GM23338 (cell line): ENCODE measurements around the gene LDLRAD3. TPM values are rescaled to one million over a fixed set of nuclear protein-coding genes. Genes with fewer than 3 reads are reported as not detected.

Experiments used
- ATAC-seq: fragments of 200-7000 bp; cut with Tn5 transposase; 3 replicates; pipeline ENCODE4 v1.9.1; 2020
- DNase-seq: peaks from one replicate; pipeline ENCODE4 v3.0.0-alpha.2; 2015; ENCODE audit warnings: low spot score
- H2AFZ ChIP-seq: fragments of 200-600 bp; sonication (generic); 2 replicates; pipeline ENCODE4 v1.8.0; 2016; ENCODE audit warnings: antibody characterized with exemption, mild to moderate bottlenecking, moderate library complexity
- H3F3A ChIP-seq: fragments of 200-600 bp; sonication (generic); replicated peaks from 2 replicates; pipeline ENCODE4 v1.8.0; 2017; ENCODE audit warnings: antibody characterized with exemption, mixed run types, low read depth
- H3K27ac ChIP-seq: fragments of 200-600 bp; sonication (generic); 2 replicates; pipeline ENCODE4 v1.6.1; 2016; ENCODE audit warnings: low read depth
- H3K27me3 ChIP-seq: fragments of 200-600 bp; sonication (generic); 2 replicates; pipeline ENCODE4 v1.8.0; 2016; ENCODE audit warnings: mild to moderate bottlenecking, mixed run types, moderate library complexity; ENCODE audit not compliant: insufficient read depth
- H3K36me3 ChIP-seq: fragments of 200-600 bp; sonication (generic); 2 replicates; pipeline ENCODE4 v1.8.0; 2016; ENCODE audit warnings: mild to moderate bottlenecking; ENCODE audit not compliant: insufficient read depth
- H3K4me1 ChIP-seq: fragments of 200-600 bp; sonication (generic); 2 replicates; pipeline ENCODE4 v1.8.0; 2016; ENCODE audit warnings: mild to moderate bottlenecking, moderate library complexity; ENCODE audit not compliant: insufficient read depth
- H3K4me2 ChIP-seq: fragments of 200-600 bp; sonication (generic); 2 replicates; pipeline ENCODE4 v1.7.1; 2017; ENCODE audit warnings: mixed run types
- H3K4me3 ChIP-seq: fragments of 200-600 bp; sonication (generic); 2 replicates; pipeline ENCODE4 v1.6.1; 2016; ENCODE audit warnings: mixed run types
- H3K79me2 ChIP-seq: fragments of 200-600 bp; sonication (generic); replicated peaks from 2 replicates; pipeline ENCODE4 v1.8.0; 2017; ENCODE audit warnings: mild to moderate bottlenecking; ENCODE audit not compliant: insufficient read depth
- H3K9me2 ChIP-seq: fragments of 200-600 bp; sonication (generic); 2 replicates; pipeline ENCODE4 v1.8.0; 2017; ENCODE audit not compliant: insufficient read depth
- H4K20me1 ChIP-seq: fragments of 200-600 bp; sonication (generic); replicated peaks from 2 replicates; pipeline ENCODE4 v1.8.0; 2017; ENCODE audit warnings: mild to moderate bottlenecking; ENCODE audit not compliant: insufficient read depth
- H3K27ac Mint-ChIP-seq: 2 replicates; pipeline ENCODE4 v1.8.0; 2020; ENCODE audit warnings: inconsistent platforms, mild to moderate bottlenecking, moderate library complexity, mixed read lengths
- H3K27me3 Mint-ChIP-seq: 3 replicates; pipeline ENCODE4 v1.8.0; 2022; ENCODE audit warnings: low read depth, mild to moderate bottlenecking, moderate library complexity, mixed read lengths, inconsistent platforms; ENCODE audit not compliant: insufficient read depth, poor library complexity
- H3K36me3 Mint-ChIP-seq: 3 replicates; pipeline ENCODE4 v1.8.0; 2021; ENCODE audit warnings: low read depth, mild to moderate bottlenecking, inconsistent platforms, moderate library complexity, mixed read lengths
- H3K4me1 Mint-ChIP-seq: 3 replicates; pipeline ENCODE4 v1.8.0; 2020; ENCODE audit warnings: mild to moderate bottlenecking, inconsistent platforms, mixed read lengths
- H3K4me3 Mint-ChIP-seq: 3 replicates; pipeline ENCODE4 v1.8.0; 2021; ENCODE audit warnings: moderate library complexity, mild to moderate bottlenecking, inconsistent platforms, mixed read lengths
- H3K9me3 Mint-ChIP-seq: 3 replicates; pipeline ENCODE4 v1.8.0; 2020; ENCODE audit warnings: moderate library complexity, mild to moderate bottlenecking, inconsistent platforms, mixed read lengths
- CREB1 ChIP-seq: fragments of 250-450 bp; sonication (Bioruptor Pico); IDR thresholded peaks from 2 replicates; pipeline ENCODE4 v1.5.0; 2020; ENCODE audit warnings: low read depth, mild to moderate bottlenecking, moderate library complexity
- EZH2 ChIP-seq: fragments of 200-600 bp; sonication (generic); IDR thresholded peaks from one replicate; pipeline ENCODE4 v1.8.0; 2017; ENCODE audit warnings: antibody characterized with exemption, mild to moderate bottlenecking, low read depth; ENCODE audit not compliant: unreplicated experiment
- EZH2phosphoT487 ChIP-seq: fragments of 200-600 bp; sonication (generic); IDR thresholded peaks from one replicate; pipeline ENCODE4 v1.8.1; 2018; ENCODE audit warnings: antibody characterized with exemption; ENCODE audit not compliant: unreplicated experiment
- JUNB ChIP-seq: IDR thresholded peaks from one replicate; pipeline ENCODE4 v1.6.1; 2016; ENCODE audit warnings: antibody characterized with exemption; ENCODE audit not compliant: unreplicated experiment
- NANOG ChIP-seq: IDR thresholded peaks from 2 replicates; pipeline ENCODE4 v1.6.1; 2016; ENCODE audit warnings: antibody characterized with exemption, borderline replicate concordance
- POLR2AphosphoS5 ChIP-seq: IDR thresholded peaks from 2 replicates; pipeline ENCODE4 v1.6.1; 2016; ENCODE audit warnings: antibody characterized with exemption, low read depth
- STAT1 ChIP-seq: IDR thresholded peaks from one replicate; pipeline ENCODE4 v1.6.1; 2016; ENCODE audit warnings: antibody characterized with exemption; ENCODE audit not compliant: unreplicated experiment
- ZNF114 ChIP-seq: fragments of 250-450 bp; sonication (Bioruptor Pico); IDR thresholded peaks from 2 replicates; pipeline ENCODE4 v1.5.0; 2020; ENCODE audit warnings: mild to moderate bottlenecking, moderate library complexity
- ZNF331 ChIP-seq: fragments of 250-450 bp; sonication (Bioruptor Pico); IDR thresholded peaks from 2 replicates; pipeline ENCODE4 v1.5.0; 2020; ENCODE audit warnings: low read depth, mild to moderate bottlenecking, moderate library complexity
- polyA plus RNA-seq: library from polyadenylated mRNA; unstranded; fragments of >200 nt; fragmentation: Nextera tagmentation; extraction: Ambion mirVana; gene quantifications from 2 replicates; pipeline ENCODE4 v1.2.1, GENCODE V29; 2016
- total RNA-seq: library from RNA; depleted of rRNA; stranded (reverse); fragments of >200 nt; shearing (Covaris generic); gene quantifications from 2 replicates; pipeline ENCODE4 v1.2.3, GENCODE V29; 2014
- TF ChIP-seq, protein P1 (sequence below): IDR thresholded peaks from one replicate; pipeline ENCODE4 v1.6.1; 2018; ENCODE audit warnings: antibody characterized with exemption; ENCODE audit not compliant: unreplicated experiment
- TF ChIP-seq, protein P2 (sequence below), 2 experiments: fragments of 200-600 bp in 1 of 2; sonication (generic) in 1 of 2; conservative IDR thresholded peaks; 2 replicates each; pipeline versions ENCODE4 v1.5.1 to v1.6.1; 2016 to 2017; ENCODE audit warnings: antibody characterized with exemption in 2 of 2, low read depth in 2 of 2, mild to moderate bottlenecking in 2 of 2, moderate library complexity in 1 of 2
- TF ChIP-seq, protein P3 (sequence below): IDR thresholded peaks from 2 replicates; pipeline ENCODE4 v1.6.1; 2016; ENCODE audit warnings: antibody characterized with exemption
- TF ChIP-seq, protein P4 (sequence below): fragments of 250-450 bp; sonication (Bioruptor Pico); IDR thresholded peaks from 2 replicates; pipeline ENCODE4 v1.5.0; 2020; ENCODE audit warnings: mild to moderate bottlenecking, moderate library complexity

LDLRAD3 gene
- total and polyA plus RNA-seq, 2 experiments from 2014 or later = 8.5 to 19.4 TPM

DNA sequence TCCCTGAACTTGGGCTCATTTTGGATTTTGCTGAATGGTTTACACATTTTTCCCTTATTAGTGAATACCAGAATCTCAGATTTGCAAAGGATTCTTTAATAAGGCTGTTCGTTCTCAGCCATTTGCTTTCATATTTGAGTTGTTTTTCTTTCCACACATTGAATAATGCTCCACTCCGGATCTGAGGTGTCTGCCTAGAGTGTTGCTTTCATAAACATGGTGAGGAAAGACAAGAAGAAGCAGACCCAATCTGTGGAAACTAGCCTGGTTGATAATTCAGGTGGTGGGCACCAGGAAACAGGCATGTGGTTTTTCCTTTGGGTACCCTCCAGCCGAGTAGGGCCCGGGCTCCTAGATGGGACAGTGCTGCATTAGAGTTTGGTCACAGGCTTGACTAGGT lies 35.0 kb downstream of the LDLRAD3 start:
- peaks cover 13% of the 10 kb centered on the region for H3K27me3 Mint-ChIP-seq
- Histone ChIP-seq H3K27ac (no peak overlapping the region), H3F3A (no peaks in the 10 kb centered on the region), H4K20me1 (peaks cover 10% of the 10 kb centered on the region), H3K4me2 (peak overlapping the region; percentile 11; the same call in 1 of the 2 replicates), H3K4me1 (peaks cover 41% of the 10 kb centered on the region), H2AFZ (no peak overlapping the region), H3K4me3 (no peak overlapping the region), H3K27me3 (no peaks in the 10 kb centered on the region), H3K9me2 (0 out of 2 replicates have a peak, but pooled peaks cover 6% of the 10 kb centered on the region), H3K79me2 (peaks cover 95% of the 10 kb centered on the region), H3K36me3 (0 out of 2 replicates have a peak, but pooled peaks cover 4% of the 10 kb centered on the region)
- peaks cover 54% of the 10 kb centered on the region for H3K4me1 Mint-ChIP-seq
- TF ChIP-seq EZH2phosphoT487 = no peak
- TF ChIP-seq, protein P1, sequence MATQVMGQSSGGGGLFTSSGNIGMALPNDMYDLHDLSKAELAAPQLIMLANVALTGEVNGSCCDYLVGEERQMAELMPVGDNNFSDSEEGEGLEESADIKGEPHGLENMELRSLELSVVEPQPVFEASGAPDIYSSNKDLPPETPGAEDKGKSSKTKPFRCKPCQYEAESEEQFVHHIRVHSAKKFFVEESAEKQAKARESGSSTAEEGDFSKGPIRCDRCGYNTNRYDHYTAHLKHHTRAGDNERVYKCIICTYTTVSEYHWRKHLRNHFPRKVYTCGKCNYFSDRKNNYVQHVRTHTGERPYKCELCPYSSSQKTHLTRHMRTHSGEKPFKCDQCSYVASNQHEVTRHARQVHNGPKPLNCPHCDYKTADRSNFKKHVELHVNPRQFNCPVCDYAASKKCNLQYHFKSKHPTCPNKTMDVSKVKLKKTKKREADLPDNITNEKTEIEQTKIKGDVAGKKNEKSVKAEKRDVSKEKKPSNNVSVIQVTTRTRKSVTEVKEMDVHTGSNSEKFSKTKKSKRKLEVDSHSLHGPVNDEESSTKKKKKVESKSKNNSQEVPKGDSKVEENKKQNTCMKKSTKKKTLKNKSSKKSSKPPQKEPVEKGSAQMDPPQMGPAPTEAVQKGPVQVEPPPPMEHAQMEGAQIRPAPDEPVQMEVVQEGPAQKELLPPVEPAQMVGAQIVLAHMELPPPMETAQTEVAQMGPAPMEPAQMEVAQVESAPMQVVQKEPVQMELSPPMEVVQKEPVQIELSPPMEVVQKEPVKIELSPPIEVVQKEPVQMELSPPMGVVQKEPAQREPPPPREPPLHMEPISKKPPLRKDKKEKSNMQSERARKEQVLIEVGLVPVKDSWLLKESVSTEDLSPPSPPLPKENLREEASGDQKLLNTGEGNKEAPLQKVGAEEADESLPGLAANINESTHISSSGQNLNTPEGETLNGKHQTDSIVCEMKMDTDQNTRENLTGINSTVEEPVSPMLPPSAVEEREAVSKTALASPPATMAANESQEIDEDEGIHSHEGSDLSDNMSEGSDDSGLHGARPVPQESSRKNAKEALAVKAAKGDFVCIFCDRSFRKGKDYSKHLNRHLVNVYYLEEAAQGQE = no peak
- TF ChIP-seq, protein P2, sequence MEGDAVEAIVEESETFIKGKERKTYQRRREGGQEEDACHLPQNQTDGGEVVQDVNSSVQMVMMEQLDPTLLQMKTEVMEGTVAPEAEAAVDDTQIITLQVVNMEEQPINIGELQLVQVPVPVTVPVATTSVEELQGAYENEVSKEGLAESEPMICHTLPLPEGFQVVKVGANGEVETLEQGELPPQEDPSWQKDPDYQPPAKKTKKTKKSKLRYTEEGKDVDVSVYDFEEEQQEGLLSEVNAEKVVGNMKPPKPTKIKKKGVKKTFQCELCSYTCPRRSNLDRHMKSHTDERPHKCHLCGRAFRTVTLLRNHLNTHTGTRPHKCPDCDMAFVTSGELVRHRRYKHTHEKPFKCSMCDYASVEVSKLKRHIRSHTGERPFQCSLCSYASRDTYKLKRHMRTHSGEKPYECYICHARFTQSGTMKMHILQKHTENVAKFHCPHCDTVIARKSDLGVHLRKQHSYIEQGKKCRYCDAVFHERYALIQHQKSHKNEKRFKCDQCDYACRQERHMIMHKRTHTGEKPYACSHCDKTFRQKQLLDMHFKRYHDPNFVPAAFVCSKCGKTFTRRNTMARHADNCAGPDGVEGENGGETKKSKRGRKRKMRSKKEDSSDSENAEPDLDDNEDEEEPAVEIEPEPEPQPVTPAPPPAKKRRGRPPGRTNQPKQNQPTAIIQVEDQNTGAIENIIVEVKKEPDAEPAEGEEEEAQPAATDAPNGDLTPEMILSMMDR (conservative IDR thresholded peaks at IDR 0.05; ENCODE audit: low read depth in 2 of 2) = no peak
- no peak for TF ChIP-seq POLR2AphosphoS5
- TF ChIP-seq, protein P3, sequence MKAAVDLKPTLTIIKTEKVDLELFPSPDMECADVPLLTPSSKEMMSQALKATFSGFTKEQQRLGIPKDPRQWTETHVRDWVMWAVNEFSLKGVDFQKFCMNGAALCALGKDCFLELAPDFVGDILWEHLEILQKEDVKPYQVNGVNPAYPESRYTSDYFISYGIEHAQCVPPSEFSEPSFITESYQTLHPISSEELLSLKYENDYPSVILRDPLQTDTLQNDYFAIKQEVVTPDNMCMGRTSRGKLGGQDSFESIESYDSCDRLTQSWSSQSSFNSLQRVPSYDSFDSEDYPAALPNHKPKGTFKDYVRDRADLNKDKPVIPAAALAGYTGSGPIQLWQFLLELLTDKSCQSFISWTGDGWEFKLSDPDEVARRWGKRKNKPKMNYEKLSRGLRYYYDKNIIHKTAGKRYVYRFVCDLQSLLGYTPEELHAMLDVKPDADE = no peak
- TF ChIP-seq, protein P4, sequence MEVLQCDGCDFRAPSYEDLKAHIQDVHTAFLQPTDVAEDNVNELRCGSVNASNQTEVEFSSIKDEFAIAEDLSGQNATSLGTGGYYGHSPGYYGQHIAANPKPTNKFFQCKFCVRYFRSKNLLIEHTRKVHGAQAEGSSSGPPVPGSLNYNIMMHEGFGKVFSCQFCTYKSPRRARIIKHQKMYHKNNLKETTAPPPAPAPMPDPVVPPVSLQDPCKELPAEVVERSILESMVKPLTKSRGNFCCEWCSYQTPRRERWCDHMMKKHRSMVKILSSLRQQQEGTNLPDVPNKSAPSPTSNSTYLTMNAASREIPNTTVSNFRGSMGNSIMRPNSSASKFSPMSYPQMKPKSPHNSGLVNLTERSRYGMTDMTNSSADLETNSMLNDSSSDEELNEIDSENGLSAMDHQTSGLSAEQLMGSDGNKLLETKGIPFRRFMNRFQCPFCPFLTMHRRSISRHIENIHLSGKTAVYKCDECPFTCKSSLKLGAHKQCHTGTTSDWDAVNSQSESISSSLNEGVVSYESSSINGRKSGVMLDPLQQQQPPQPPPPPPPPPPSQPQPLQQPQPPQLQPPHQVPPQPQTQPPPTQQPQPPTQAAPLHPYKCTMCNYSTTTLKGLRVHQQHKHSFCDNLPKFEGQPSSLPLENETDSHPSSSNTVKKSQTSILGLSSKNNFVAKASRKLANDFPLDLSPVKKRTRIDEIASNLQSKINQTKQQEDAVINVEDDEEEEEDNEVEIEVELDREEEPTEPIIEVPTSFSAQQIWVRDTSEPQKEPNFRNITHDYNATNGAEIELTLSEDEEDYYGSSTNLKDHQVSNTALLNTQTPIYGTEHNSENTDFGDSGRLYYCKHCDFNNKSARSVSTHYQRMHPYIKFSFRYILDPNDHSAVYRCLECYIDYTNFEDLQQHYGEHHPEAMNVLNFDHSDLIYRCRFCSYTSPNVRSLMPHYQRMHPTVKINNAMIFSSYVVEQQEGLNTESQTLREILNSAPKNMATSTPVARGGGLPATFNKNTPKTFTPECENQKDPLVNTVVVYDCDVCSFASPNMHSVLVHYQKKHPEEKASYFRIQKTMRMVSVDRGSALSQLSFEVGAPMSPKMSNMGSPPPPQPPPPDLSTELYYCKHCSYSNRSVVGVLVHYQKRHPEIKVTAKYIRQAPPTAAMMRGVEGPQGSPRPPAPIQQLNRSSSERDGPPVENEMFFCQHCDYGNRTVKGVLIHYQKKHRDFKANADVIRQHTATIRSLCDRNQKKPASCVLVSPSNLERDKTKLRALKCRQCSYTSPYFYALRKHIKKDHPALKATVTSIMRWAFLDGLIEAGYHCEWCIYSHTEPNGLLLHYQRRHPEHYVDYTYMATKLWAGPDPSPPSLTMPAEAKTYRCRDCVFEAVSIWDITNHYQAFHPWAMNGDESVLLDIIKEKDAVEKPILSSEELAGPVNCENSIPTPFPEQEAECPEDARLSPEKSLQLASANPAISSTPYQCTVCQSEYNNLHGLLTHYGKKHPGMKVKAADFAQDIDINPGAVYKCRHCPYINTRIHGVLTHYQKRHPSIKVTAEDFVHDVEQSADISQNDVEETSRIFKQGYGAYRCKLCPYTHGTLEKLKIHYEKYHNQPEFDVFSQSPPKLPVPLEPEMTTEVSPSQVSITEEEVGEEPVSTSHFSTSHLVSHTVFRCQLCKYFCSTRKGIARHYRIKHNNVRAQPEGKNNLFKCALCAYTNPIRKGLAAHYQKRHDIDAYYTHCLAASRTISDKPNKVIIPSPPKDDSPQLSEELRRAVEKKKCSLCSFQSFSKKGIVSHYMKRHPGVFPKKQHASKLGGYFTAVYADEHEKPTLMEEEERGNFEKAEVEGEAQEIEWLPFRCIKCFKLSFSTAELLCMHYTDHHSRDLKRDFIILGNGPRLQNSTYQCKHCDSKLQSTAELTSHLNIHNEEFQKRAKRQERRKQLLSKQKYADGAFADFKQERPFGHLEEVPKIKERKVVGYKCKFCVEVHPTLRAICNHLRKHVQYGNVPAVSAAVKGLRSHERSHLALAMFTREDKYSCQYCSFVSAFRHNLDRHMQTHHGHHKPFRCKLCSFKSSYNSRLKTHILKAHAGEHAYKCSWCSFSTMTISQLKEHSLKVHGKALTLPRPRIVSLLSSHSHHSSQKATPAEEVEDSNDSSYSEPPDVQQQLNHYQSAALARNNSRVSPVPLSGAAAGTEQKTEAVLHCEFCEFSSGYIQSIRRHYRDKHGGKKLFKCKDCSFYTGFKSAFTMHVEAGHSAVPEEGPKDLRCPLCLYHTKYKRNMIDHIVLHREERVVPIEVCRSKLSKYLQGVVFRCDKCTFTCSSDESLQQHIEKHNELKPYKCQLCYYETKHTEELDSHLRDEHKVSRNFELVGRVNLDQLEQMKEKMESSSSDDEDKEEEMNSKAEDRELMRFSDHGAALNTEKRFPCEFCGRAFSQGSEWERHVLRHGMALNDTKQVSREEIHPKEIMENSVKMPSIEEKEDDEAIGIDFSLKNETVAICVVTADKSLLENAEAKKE (CRISPR knock-in tag) = no peak
- no peak for TF ChIP-seq NANOG
- no peak for TF ChIP-seq JUNB
- no peak for TF ChIP-seq ZNF114
- TF ChIP-seq ZNF331 (CRISPR knock-in tag) = no peak
- no peak for TF ChIP-seq CREB1 (CRISPR knock-in tag)
- no peak for TF ChIP-seq STAT1
- TF ChIP-seq EZH2 = no peak
- H3K9me3 Mint-ChIP-seq = peaks cover 25% of the 10 kb centered on the region
- H3K36me3 Mint-ChIP-seq = peaks cover 42% of the 10 kb centered on the region
- ATAC-seq (no peak), DNase-seq (no peak)
- H3K27ac Mint-ChIP-seq = no peak overlapping the region
- no peak overlapping the region for H3K4me3 Mint-ChIP-seq
